SK-N-SH treated with all-trans-retinoic acid at 6 μM for 48 hours (cell line): ENCODE measurements around the gene SLCO3A1.

Source experiments
- ATAC-seq: fragments of 200-7000 bp; cut with Tn5 transposase; 3 replicates; pipeline ENCODE4 v1.9.1; 2020; ENCODE audit warnings: mild to moderate bottlenecking, moderate library complexity
- BACH2 ChIP-seq: fragments of 250-450 bp; sonication (Bioruptor Pico); IDR thresholded peaks from 2 replicates; pipeline ENCODE4 v1.9.0; 2021; ENCODE audit warnings: mild to moderate bottlenecking, borderline replicate concordance
- CREB5 ChIP-seq: fragments of 250-450 bp; sonication (Bioruptor Pico); IDR thresholded peaks from 2 replicates; pipeline ENCODE4 v1.5.1; 2020; ENCODE audit warnings: low read depth, mild to moderate bottlenecking, moderate library complexity
- CSDC2 ChIP-seq: fragments of 250-450 bp; sonication (Bioruptor Pico); IDR thresholded peaks from 2 replicates; pipeline ENCODE4 v1.5.0; 2020; ENCODE audit warnings: mild to moderate bottlenecking, moderate library complexity
- CSRNP3 ChIP-seq: fragments of 250-450 bp; sonication (Bioruptor Pico); IDR thresholded peaks from 2 replicates; pipeline ENCODE4 v1.5.1; 2021; ENCODE audit warnings: mild to moderate bottlenecking, moderate library complexity
- ISL1 ChIP-seq: fragments of 250-450 bp; sonication (Bioruptor Pico); IDR thresholded peaks from 2 replicates; pipeline ENCODE4 v2.1.2; 2022; ENCODE audit warnings: mild to moderate bottlenecking, moderate library complexity
- OSR1 ChIP-seq: fragments of 250-450 bp; sonication (Bioruptor Pico); IDR thresholded peaks from 2 replicates; pipeline ENCODE4 v1.8.0; 2022; ENCODE audit warnings: moderate library complexity, mild to moderate bottlenecking, inconsistent platforms
- PATZ1 ChIP-seq: fragments of 250-450 bp; sonication (Bioruptor Pico); IDR thresholded peaks from 2 replicates; pipeline ENCODE4 v1.8.0; 2020; ENCODE audit warnings: mild to moderate bottlenecking, moderate library complexity, borderline replicate concordance
- POU6F1 ChIP-seq: fragments of 250-450 bp; sonication (Bioruptor Pico); IDR thresholded peaks from 2 replicates; pipeline ENCODE4 v1.8.0; 2021; ENCODE audit warnings: low read depth, mild to moderate bottlenecking, moderate library complexity, borderline replicate concordance
- RARB ChIP-seq: fragments of 250-450 bp; sonication (Bioruptor Pico); IDR thresholded peaks from 2 replicates; pipeline ENCODE4 v1.8.0; 2021; ENCODE audit warnings: mild to moderate bottlenecking, moderate library complexity
- SNAI2 ChIP-seq: fragments of 250-450 bp; sonication (Bioruptor Pico); IDR thresholded peaks from 2 replicates; pipeline ENCODE4 v1.5.0; 2020; ENCODE audit warnings: mild to moderate bottlenecking, moderate library complexity
- TOX ChIP-seq: fragments of 250-450 bp; sonication (Bioruptor Pico); IDR thresholded peaks from 2 replicates; pipeline ENCODE4 v1.8.0; 2021; ENCODE audit warnings: mild to moderate bottlenecking, moderate library complexity, borderline replicate concordance
- TSHZ2 ChIP-seq: fragments of 250-450 bp; sonication (Bioruptor Pico); IDR thresholded peaks from 2 replicates; pipeline ENCODE4 v1.5.0; 2020; ENCODE audit warnings: mild to moderate bottlenecking, moderate library complexity
- ZC3H10 ChIP-seq: fragments of 250-450 bp; sonication (Bioruptor Pico); IDR thresholded peaks from 2 replicates; pipeline ENCODE4 v1.5.1; 2021; ENCODE audit warnings: mild to moderate bottlenecking, moderate library complexity
- ZFP3 ChIP-seq: fragments of 250-450 bp; sonication (Bioruptor Pico); IDR thresholded peaks from 2 replicates; pipeline ENCODE4 v1.5.0; 2020; ENCODE audit warnings: mild to moderate bottlenecking, moderate library complexity
- ZFP30 ChIP-seq: fragments of 450-650 bp; formaldehyde crosslinking; IDR thresholded peaks from 2 replicates; pipeline ENCODE4 v1.5.0; 2022; ENCODE audit warnings: mild to moderate bottlenecking, moderate library complexity
- ZNF565 ChIP-seq: fragments of 450-650 bp; formaldehyde crosslinking; conservative IDR thresholded peaks from 2 replicates; pipeline ENCODE4 v1.5.0; 2020; ENCODE audit warnings: low read depth, mild to moderate bottlenecking, moderate library complexity
- ZNF8 ChIP-seq: fragments of 450-650 bp; formaldehyde crosslinking; IDR thresholded peaks from 2 replicates; pipeline ENCODE4 v1.5.0; 2020; ENCODE audit warnings: mild to moderate bottlenecking, moderate library complexity

SLCO3A1 gene

GRCh38 chr15:91976966-91977365 is 123.5 kb downstream of the SLCO3A1 start (continued):
- no peak for TF ChIP-seq POU6F1
- TF ChIP-seq ISL1 = no peak
- TF ChIP-seq CREB5 (CRISPR knock-in tag) = no peak
- TF ChIP-seq TOX (CRISPR knock-in tag) = no peak
- no peak for TF ChIP-seq ZC3H10 (CRISPR knock-in tag)
- no peak for TF ChIP-seq BACH2 (CRISPR knock-in tag)
- TF ChIP-seq ZFP30 (CRISPR knock-in tag) = no peak
- TF ChIP-seq ZNF8 = no peak
- TF ChIP-seq CSDC2 = no peak
- no peak for TF ChIP-seq SNAI2 (CRISPR knock-in tag)

GRCh38 chr15:91980502-91981267 is 127.2 kb downstream of the SLCO3A1 start:
- TF ChIP-seq BACH2 (CRISPR knock-in tag) = no peak
- no peak for TF ChIP-seq OSR1 (CRISPR knock-in tag)
- no peak for TF ChIP-seq CSRNP3 (CRISPR knock-in tag)
- TF ChIP-seq TSHZ2 (CRISPR knock-in tag) = no peak
- TF ChIP-seq PATZ1 (CRISPR knock-in tag) = no peak
- no peak for TF ChIP-seq ISL1
- TF ChIP-seq ZNF565 = no peak
- TF ChIP-seq CSDC2 = no peak
- no peak for TF ChIP-seq TOX (CRISPR knock-in tag)
- TF ChIP-seq ZNF8 = no peak
- no peak for TF ChIP-seq RARB (CRISPR knock-in tag)
- no peak for TF ChIP-seq ZFP30 (CRISPR knock-in tag)
- TF ChIP-seq CREB5 (CRISPR knock-in tag) = no peak
- no peak for ATAC-seq

- TF ChIP-seq TOX (CRISPR knock-in tag) (no peak), ZFP3 (no peak), RARB (CRISPR knock-in tag) (no peak), CSRNP3 (CRISPR knock-in tag) (no peak), CREB5 (CRISPR knock-in tag) (no peak), ISL1 (no peak), OSR1 (CRISPR knock-in tag) (no peak)
- ATAC-seq = no peak
Observed at GRCh38 chr15:91981821-91982800, 128.6 kb downstream of the SLCO3A1 start.
